Ecto neural progenitor cell (in vitro differentiated cells): Measurements from ENCODE around the gene OR5B21.

Source experiments
- DNase-seq: peaks from one replicate; pipeline ENCODE4 v3.0.0-alpha.2; 2018; ENCODE audit warnings: low spot score

Gene OR5B21

GRCh38 chr11:58493676-58494075, 14.2 kb downstream of the OR5B21 start:
- no peak for DNase-seq

DNA sequence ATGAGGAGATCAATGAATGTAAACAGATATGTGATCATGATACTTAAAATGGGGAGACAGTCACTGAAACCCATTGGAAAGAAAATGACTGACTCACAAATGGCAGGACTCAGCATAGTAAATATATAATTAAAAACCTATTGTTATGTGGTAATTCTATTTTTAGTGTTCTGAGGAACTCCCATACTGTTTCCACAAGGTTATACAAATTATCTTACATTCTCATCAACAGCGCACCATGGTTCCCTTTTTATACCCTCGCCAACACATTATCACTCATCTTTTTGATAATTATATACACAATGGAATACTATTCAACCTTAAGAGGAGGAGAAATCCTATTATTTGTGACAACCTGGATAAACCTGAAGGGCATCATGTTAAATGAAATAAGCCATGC, 17.1 kb downstream of the OR5B21 start:
- DNase-seq = no peak

GRCh38 chr11:58487170-58487569, 20.7 kb downstream of the OR5B21 start:
- DNase-seq = no peak

DNA sequence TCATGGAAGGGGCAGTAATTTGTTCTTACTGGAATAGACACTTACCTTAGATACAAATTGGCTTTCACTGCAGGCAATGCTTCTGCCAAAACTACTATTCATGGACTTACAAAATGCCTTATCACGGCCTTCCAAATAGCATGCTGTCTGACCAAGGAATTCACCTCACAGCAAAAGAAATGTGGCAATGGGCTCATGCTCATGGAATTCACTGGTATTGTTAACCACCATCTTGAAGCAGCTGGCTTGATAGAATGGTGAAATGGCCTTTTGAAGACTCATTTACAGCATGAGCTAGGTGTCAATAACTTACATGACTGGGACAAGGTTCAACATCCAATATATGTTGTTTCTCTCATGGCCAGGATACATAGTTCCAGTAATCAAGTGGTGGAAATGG, 21.9 kb downstream of the OR5B21 start:
- no peak for DNase-seq

DNA sequence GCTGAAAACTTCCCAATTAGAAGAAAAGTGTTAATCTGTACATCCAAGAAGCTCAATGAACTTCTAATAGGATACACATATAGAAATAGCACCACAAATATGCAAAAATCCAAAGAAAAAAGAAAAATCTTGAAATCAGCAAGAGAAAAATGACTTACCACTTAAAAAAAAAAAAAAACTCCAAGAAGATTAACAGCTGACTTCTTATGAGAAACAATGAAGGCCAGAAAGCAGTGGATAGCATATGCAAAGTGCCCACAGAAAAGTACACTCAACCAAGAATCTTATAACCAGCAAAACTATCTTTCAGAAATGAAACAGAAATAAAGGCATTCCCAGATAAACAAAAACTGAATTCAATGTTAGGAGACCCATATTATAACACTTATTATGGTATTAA, 36.0 kb downstream of the OR5B21 start:
- DNase-seq = no peak

GRCh38 chr11:58466293-58466692, 41.6 kb downstream of the OR5B21 start:
- no peak for DNase-seq

GRCh38 chr11:58465690-58466089, 42.2 kb downstream of the OR5B21 start:
- DNase-seq = no peak
